HG03175 (cell line): ENCODE data around the gene SUCLG2.

Source experiments
- ATAC-seq: cut with Tn5 transposase; IDR thresholded peaks from one replicate; pipeline ENCODE4 v1.9.1; 2021; ENCODE audit warnings: mild to moderate bottlenecking, moderate library complexity; ENCODE audit not compliant: unreplicated experiment

SUCLG2 gene

DNA sequence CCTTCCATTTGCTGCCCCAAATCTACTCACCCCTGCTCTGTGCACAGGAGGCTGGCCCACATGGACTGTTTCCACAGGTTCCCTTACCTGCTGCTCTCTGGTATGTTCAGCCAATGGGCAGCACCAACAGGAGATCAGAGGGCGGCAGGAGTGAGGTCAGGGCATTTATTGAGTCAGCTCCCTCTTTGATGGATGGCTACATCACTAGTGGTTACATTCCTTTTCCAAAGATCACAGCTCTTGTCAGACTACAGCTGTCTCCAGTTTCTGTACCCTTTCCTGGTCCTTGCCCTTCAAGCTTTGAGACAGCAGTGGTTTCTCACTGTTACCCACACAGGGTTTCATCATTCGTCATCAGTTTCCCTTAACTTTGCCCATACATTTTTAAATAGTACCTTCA lies 325.1 kb downstream of the SUCLG2 start:
- peak; percentile 79 for ATAC-seq

DNA sequence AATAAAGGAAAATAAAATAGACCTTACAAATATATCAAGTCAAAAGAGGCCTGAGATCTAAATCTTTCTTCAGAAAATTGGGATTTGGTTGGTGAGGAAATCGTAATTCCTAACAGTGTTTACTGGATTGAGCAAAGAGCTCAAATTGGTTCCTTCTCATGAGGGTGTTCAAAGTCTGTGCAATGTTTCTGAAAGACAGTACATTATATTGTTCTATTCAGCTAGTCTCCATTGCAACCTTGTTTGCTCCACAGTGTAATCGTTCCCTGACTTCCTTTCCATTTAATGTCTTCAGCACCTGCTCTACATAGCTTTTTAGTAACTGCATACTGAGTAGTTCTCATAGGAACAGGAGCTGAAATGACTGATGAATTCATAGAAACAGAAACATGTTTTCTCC lies 326.8 kb downstream of the SUCLG2 start:
- no peak for ATAC-seq

DNA sequence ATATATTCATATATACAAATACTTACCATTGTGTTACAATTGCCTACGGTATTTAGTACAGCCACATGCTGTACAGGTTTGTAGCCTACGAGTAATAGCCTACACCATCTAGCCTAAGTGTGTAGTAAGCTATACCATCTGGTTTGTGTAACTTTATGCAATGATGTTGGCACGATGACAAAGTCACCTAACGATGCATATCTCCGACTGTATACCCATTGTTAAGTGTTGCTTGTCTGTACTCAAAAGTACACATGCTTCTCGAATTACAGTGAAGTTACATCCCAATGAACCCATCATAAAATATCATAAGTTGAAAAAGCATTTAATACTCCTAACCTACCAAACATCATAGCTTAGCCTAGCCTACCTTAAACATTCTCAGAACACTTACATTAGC lies 329.2 kb downstream of the SUCLG2 start:
- no peak for ATAC-seq
